ENCODE measurements around the gene RAB38. TPM values are rescaled to one million over a fixed set of nuclear protein-coding genes. Genes with fewer than 3 reads are reported as not detected.

RAB38 gene
- total RNA-seq, 1 donor from 2014 or later: not detected

GRCh38 chr11:88171982-88172381 is 3.3 kb downstream of the RAB38 start:
- Histone ChIP-seq H3K9me3 (no peaks in the 10 kb centered on the region), H3K27ac (no peak overlapping the region)

GRCh38 chr11:88170673-88171072 is 4.6 kb downstream of the RAB38 start:
- Histone ChIP-seq H3K9me3 (no peaks in the 10 kb centered on the region), H3K27me3 (no peaks in the 10 kb centered on the region), H3K36me3 (no peaks in the 10 kb centered on the region), H3K27ac (no peak overlapping the region), H3K4me3 (no peak overlapping the region), H3K4me1 (peaks cover 0 to 2% of the 10 kb centered on the region in 2 donors)
- intact Hi-C loops (cut with DNase I): loop anchor here (5.0 kb wide), 1 partner anchor 372 kb away; no protein-coding TSS in a partner anchor
- TF ChIP-seq CTCF (IDR thresholded peaks at IDR 0.05): no peak
- DNase-seq (ENCODE audit: low spot score in 2 of 2): no peak

More at GRCh38 chr11:88171982-88172381, 3.3 kb downstream of the RAB38 start:
- no peak for TF ChIP-seq CTCF (IDR thresholded peaks at IDR 0.05)
- DNase-seq (ENCODE audit: low spot score in 2 of 2): no peak
- H3K36me3 ChIP-seq: no peaks in the 10 kb centered on the region
- H3K4me1 ChIP-seq: peaks cover 0 to 2% of the 10 kb centered on the region in 2 donors
- H3K27me3 ChIP-seq: no peaks in the 10 kb centered on the region
- H3K4me3 ChIP-seq: no peak overlapping the region
- intact Hi-C loops (cut with DNase I): loop anchor here (5.0 kb wide), 1 partner anchor 370 kb away; no protein-coding TSS in a partner anchor

GRCh38 chr11:88169881-88170280 is 5.4 kb downstream of the RAB38 start:
- Histone ChIP-seq H3K36me3 (no peaks in the 10 kb centered on the region), H3K4me1 (peaks cover 0 to 2% of the 10 kb centered on the region in 2 donors), H3K9me3 (no peaks in the 10 kb centered on the region), H3K27me3 (no peaks in the 10 kb centered on the region), H3K4me3 (no peak overlapping the region), H3K27ac (no peak overlapping the region)
- intact Hi-C loops (cut with DNase I): loop anchor here (5.0 kb wide), 1 partner anchor 372 kb away; no protein-coding TSS in a partner anchor
- no peak for TF ChIP-seq CTCF (IDR thresholded peaks at IDR 0.05)
- DNase-seq (ENCODE audit: low spot score in 2 of 2): no peak

- Histone ChIP-seq H3K27me3 (no peaks in the 10 kb centered on the region), H3K4me1 (peaks cover 0 to under 1% of the 10 kb centered on the region in 2 donors), H3K4me3 (no peak overlapping the region), H3K36me3 (no peaks in the 10 kb centered on the region), H3K9me3 (no peaks in the 10 kb centered on the region), H3K27ac (no peak overlapping the region)
- intact Hi-C loops (cut with DNase I): no loop called here
- TF ChIP-seq CTCF (IDR thresholded peaks at IDR 0.05): no peak
- no peak for DNase-seq (ENCODE audit: low spot score in 2 of 2)
These were observed 5.8 kb downstream of the RAB38 start for GRCh38 chr11:88169471-88169870.

GRCh38 chr11:88167853-88168252 is 7.4 kb downstream of the RAB38 start:
- Histone ChIP-seq H3K36me3 (no peaks in the 10 kb centered on the region), H3K9me3 (no peaks in the 10 kb centered on the region), H3K27ac (no peak overlapping the region), H3K4me1 (no peaks in the 10 kb centered on the region), H3K4me3 (no peak overlapping the region), H3K27me3 (no peaks in the 10 kb centered on the region)
- no peak for TF ChIP-seq CTCF (IDR thresholded peaks at IDR 0.05)
- intact Hi-C loops (cut with DNase I): no loop called here
- no peak for DNase-seq (ENCODE audit: low spot score in 2 of 2)

Measured in ascending aorta (tissue), 2 donors.